ENCODE measurements around the gene UPF3A.
"Not testable (repeated sequence)": the region's sequence is repeated elsewhere in the genome, so short reads cannot be mapped to it uniquely, and the experiment has no call there.

UPF3A gene

GRCh38 chr13:114328034-114328433 lies 46.6 kb downstream of the UPF3A start:
- TF ChIP-seq CTCF (IDR thresholded peaks at IDR 0.05): no peak
- H3K4me1 ChIP-seq (ENCODE audit: control insufficient read depth in 1 of 2, insufficient read depth in 1 of 2, low read depth in 1 of 2, low read length in 1 of 2): peaks cover 12 to 19% of the 10 kb centered on the region in 2 experiments
- H3K27ac ChIP-seq: no peak overlapping the region
- H3K27me3 ChIP-seq: no peaks in the 10 kb centered on the region
- no peaks in the 10 kb centered on the region for H3K9me3 ChIP-seq
- H3K4me3 ChIP-seq (ENCODE audit: low read depth in 1 of 2, low read length in 1 of 2): no peak overlapping the region
- peaks cover 15% of the 10 kb centered on the region for H3K36me3 ChIP-seq

DNA sequence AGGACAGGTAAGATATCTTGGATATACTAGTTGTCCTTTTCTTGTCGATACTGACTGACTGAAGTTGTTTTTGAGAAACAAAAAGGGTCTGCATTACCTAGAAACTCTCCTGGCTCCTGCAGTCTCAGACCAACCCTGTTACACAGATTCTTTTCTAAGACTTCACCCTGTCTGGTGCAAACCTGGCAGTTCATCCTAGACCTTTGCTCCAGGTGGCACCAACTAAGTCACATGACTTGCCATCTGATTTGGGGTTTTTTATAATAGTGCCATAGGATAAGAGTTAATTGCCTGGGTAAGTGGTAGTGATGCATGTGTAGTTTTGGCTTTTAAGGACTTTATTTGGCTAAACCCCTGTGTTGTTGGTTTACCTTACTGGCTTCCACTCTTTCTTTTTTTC lies 47.2 kb downstream of the UPF3A start:
- no peaks in the 10 kb centered on the region for H3K27me3 ChIP-seq
- H3K36me3 ChIP-seq: peaks cover 9% of the 10 kb centered on the region
- no peaks in the 10 kb centered on the region for H3K9me3 ChIP-seq
- no peak for TF ChIP-seq CTCF (IDR thresholded peaks at IDR 0.05)
- no peak overlapping the region for H3K27ac ChIP-seq
- H3K4me1 ChIP-seq (ENCODE audit: control insufficient read depth in 1 of 2, insufficient read depth in 1 of 2, low read depth in 1 of 2, low read length in 1 of 2): peaks cover 12 to 19% of the 10 kb centered on the region in 2 experiments
- H3K4me3 ChIP-seq (ENCODE audit: low read depth in 1 of 2, low read length in 1 of 2): no peak overlapping the region

DNA sequence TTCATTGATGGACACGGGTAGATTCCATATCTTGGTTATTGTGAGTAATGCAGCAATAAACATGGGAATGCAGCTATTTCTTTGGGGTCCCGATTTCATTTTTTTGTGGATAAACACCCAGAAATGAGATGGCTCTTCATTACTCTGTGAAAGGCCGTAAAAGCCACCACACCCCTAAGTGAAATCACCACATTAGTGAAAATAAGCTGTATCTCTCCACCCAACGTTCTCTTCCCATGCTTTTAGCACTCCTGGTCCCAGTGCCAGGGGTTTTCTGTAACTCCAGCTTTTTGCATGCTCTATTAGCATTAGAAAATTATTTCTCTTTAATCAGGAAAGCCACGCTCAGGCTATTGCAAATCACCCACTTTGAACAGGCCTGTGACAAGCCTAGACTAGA lies 48.7 kb downstream of the UPF3A start:
- no peak for TF ChIP-seq CTCF (IDR thresholded peaks at IDR 0.05)
- H3K27me3 ChIP-seq: no peaks in the 10 kb centered on the region
- peaks cover 12 to 19% of the 10 kb centered on the region in 2 experiments for H3K4me1 ChIP-seq (ENCODE audit: control insufficient read depth in 1 of 2, insufficient read depth in 1 of 2, low read depth in 1 of 2, low read length in 1 of 2)
- no peaks in the 10 kb centered on the region for H3K36me3 ChIP-seq
- no peak overlapping the region for H3K27ac ChIP-seq
- H3K9me3 ChIP-seq: no peaks in the 10 kb centered on the region
- no peak overlapping the region for H3K4me3 ChIP-seq (ENCODE audit: low read depth in 1 of 2, low read length in 1 of 2)

- H3K36me3 ChIP-seq; H3K9me3 ChIP-seq; H3K27ac ChIP-seq; H3K27me3 ChIP-seq; H3K4me3 ChIP-seq (ENCODE audit: low read depth in 1 of 2, low read length in 1 of 2); H3K4me1 ChIP-seq (ENCODE audit: control insufficient read depth in 1 of 2, insufficient read depth in 1 of 2, low read depth in 1 of 2, low read length in 1 of 2): not testable (repeated sequence)
Measured at GRCh38 chr13:114333881-114334280, 52.5 kb downstream of the UPF3A start.

- Histone ChIP-seq H3K27me3 (no peaks in the 10 kb centered on the region), H3K36me3 (no peaks in the 10 kb centered on the region), H3K4me3 (ENCODE audit: low read depth in 1 of 2, low read length in 1 of 2) (no peak overlapping the region), H3K27ac (no peak overlapping the region), H3K9me3 (no peaks in the 10 kb centered on the region), H3K4me1 (ENCODE audit: control insufficient read depth in 1 of 2, insufficient read depth in 1 of 2, low read depth in 1 of 2, low read length in 1 of 2) (no peaks in the 10 kb centered on the region)
- no peak for TF ChIP-seq CTCF (IDR thresholded peaks at IDR 0.05)
Measured at GRCh38 chr13:114334305-114335053, 53.1 kb downstream of the UPF3A start.

DNA sequence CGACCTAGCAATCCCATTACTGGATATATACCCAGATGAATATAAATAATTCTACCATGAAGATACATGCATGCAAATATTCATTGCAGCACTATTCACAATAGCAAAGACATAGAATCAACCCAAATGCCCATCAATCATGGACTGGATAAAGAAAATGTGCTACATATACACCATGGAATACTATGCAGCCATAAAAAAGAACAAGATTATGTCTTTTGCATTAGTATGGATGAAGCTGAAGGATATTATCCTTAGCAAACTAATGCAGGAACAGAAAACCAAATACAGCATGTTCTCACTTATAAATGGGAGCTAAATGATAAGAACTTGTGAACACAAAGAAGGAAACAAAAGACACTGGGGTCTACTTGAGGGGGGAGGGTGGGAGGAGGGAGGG lies 55.1 kb downstream of the UPF3A start:
- not testable (repeated sequence) for H3K27ac ChIP-seq; H3K9me3 ChIP-seq; H3K4me1 ChIP-seq (ENCODE audit: control insufficient read depth in 1 of 2, insufficient read depth in 1 of 2, low read depth in 1 of 2, low read length in 1 of 2); H3K36me3 ChIP-seq; H3K4me3 ChIP-seq (ENCODE audit: low read depth in 1 of 2, low read length in 1 of 2); H3K27me3 ChIP-seq
